Stimulated activated CD4-positive, alpha-beta T cell treated with anti-CD3 and anti-CD28 coated beads, Interleukin-12 subunit alpha, Interleukin-12 subunit beta, amount 100 ng/mL, for 48 hours (primary cell): ENCODE data around the gene WWTR1.

Source experiments
- DNase-seq, 3 donors: peaks; one replicate each; pipeline ENCODE4 v3.0.0-alpha.2; 2020; ENCODE audit warnings: low read depth in 2 of 3, low spot score in 1 of 3

WWTR1 gene

DNA sequence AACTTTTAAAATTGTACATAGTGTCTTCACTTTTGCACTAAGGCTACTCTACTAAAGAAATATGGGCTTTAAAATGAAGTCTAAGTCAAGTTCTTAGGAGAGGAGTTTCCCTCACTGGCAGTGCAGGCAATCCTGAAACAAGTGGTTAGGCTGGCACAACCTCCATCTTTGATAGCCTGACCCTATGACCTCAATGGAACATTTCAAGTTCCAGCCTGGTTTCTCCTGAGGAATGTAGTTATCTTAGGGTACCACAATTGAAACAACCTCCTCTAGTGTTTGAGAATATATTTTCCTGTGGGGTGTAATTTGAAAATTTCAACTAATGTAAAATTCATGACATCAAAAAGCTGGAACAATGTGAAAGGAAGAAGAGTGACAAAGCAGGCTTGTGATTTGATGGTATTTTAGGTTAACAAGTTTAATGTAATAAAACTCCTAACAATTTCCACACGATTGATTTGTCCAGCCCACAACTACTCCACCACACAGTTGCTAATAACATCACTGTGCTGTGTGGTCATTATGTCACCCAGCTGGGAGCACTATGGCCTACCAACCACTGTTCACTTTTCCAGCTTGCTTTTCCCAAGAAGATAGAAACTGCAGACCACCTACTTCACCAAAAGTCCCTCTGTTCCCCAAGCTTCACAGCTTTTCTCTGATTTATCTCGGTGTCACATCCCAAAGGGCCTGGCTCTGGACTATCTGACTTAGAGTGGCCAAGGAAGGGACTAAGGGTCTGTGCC is 1.8 kb downstream of the WWTR1 start:
- no peak for DNase-seq

DNA sequence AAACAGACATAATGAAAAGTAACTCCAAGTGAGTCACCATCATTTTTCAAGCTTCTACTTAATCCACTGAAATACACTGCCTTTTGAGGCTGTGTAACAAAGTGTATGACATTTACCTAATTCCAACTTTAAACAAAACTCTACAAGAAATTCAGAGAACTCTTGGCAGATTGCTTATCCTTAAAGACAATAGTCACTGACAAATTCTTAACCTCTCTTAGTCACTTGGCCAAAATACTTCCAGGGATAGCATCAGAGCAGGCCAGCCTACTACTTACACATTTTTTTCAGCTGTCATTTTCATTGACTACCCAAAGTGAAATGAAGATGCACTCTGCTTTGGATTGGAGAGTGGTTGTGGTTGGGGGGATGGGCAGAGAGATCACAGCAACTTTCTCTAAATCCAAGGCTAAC is 3.6 kb downstream of the WWTR1 start:
- DNase-seq: no peak

DNA sequence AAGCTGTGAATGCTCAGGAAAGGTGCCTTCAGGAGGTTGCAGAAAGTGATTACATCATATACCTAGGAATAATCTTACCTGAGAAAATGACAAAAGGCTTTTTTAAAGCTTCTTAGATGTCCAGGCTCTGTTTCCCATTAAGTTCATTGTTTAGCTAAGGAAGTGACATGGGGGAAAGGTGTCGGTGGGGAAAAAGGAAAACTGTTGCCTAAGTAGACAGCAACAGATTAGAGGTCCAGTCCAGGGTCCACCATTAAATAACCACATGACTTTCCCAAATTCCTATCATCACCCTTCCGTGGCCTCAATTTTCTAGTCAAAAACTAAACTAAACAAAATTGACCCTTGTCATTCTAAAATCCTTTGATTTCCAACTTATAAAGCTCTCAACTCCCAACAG is 4.3 kb downstream of the WWTR1 start:
- no peak for DNase-seq

DNA sequence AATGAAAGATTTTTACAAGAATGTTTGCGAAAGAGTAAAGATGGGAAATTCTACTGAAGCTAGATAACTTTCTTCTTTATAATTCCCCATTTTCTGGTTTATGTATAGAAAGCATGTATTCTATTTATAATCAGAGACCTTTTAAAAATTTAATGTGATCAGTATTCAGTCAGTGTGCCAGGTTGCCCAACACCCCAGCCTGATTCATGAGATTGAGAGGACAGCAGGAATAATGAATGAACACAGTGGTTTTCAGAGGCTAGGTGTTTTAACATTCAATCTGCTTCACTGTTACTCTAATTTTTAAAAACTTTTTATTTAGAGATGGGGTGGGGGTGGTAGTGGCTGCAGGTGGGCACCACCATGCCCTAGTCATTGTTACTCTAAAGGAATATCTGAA is 4.7 kb downstream of the WWTR1 start:
- no peak for DNase-seq

DNA sequence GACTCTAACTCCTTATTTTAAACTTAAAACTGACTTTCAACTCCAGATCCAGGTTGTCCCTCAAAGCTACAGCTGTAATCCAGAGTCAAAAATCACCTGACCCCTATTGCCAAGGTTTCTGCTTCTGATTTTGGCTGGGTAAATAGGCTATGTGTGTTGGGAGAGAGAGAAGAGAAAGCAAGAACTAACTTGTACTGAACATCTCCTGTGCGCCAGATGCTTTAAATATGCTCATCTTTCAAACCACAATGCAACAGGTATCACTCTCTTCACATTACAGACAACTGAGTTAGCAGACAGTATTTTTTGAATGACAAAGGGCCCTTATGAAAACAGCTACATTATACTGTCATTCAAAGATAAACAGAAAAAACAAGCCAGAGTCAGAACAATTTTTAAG is 7.0 kb downstream of the WWTR1 start:
- DNase-seq: no peak

DNA sequence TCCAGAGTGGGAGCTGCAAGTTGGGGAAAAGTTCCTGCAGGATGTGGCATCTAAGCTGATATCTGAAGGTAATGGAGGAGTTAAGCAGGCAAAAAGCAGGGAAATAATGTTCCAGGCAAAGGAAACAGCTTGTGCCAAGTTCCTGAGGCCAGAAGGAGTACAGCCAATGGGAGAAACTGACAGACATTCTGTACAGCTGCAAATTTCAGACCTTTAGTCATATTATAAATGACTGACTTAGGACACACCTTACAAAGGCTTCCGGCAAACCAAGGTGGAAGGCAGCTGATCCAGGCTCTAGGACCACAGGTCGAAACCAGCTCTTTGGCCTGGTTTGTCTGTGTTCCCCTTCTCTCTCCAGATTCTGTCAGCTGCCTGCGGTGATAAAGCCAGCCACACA is 9.3 kb downstream of the WWTR1 start:
- DNase-seq: no peak

DNA sequence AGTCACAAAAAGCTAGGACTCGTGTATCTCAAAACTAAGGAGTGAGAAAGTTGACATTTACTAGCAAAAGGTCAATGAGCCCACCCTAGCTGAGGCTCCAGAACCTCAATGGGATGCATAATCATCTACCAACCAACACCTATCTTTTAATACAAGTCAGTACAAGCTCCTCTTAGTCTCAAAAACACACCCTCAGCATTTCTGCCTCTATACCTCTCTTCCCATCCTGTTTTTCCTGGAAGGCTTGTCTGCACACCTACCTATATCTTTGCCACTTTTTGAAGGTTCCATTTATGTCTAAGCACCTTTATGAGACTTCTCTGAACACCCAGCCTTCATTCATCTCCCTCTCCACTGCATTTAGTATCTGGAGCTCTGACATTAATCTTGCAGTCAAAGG is 10.0 kb downstream of the WWTR1 start:
- no peak for DNase-seq

DNA sequence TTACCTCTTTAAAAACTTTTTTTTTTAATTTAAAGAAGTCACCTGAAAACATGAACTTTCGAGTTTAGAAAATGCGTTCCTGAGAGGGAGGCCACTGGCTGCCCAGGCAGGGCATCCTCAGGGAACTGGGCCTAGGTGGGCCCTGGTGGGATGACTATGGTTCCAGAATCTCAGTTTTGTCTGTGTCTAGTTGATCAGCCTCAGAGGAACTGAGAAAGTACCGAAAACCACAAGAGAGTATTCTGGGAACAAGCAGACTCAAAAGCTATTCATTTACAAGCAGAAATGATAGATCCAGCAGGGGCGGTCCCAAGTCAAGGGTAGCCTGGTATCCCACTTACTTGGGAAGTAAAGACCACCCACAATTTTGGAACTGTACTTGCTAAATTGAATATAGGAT is 10.5 kb downstream of the WWTR1 start:
- no peak for DNase-seq

DNA sequence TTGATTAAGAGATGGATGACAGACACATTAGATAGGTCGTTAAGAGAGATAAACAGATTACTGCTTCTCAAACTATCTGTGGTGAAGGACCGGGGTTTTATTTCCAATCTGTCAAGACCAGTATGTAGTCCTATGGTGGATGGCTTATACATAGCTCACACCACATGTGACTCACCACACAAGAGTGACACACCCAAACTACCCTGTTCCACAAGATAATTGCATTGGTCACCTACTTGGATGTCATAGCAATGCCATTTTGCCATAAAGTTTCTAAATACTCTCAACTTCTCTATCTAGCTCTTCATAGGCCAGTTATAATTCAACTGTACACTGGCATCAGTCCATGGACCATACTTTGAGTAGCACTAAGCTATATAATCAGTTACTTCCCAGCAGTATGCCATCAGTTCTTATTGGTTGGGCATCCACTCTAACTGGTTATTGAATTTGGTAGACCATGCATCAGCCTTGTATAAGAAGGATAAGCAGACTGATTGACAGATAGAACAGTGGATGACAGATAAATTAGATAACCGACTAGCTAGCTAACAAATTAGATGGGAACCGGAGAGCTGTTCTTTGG is 11.6 kb downstream of the WWTR1 start:
- no peak for DNase-seq

DNA sequence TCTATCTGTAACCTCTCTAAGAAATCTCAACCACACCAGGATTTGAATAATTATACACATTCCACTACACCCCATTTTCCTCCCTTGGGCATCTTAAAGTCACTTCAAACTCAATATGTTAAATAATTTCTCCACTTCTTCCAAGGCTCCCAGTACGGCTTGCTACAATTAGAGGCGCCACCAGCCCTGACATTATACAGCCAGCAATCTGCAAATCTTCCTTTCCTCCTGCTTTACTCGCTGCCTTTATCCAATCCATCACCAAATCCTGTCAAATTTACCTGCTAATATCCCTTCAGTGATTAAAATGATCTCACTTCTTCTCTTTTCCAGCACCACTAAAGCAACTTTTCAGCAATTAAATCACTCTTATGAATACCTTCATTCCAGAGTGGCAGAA is 13.9 kb downstream of the WWTR1 start:
- DNase-seq: no peak

DNA sequence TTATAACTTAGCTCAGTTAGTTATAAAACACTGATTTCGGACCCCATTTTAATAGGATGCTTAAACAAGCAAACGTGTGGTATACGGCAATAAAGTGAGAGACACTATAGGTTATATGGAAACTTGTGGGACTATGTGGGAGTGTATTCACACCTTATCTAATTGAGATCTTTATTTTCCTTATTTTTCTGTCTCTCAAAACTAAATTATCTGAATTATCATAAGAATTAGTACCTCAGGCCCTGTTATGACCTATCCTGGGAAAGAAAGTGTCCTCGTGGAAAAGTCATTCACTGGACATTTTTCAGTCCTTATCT is 14.4 kb downstream of the WWTR1 start:
- DNase-seq: no peak

DNA sequence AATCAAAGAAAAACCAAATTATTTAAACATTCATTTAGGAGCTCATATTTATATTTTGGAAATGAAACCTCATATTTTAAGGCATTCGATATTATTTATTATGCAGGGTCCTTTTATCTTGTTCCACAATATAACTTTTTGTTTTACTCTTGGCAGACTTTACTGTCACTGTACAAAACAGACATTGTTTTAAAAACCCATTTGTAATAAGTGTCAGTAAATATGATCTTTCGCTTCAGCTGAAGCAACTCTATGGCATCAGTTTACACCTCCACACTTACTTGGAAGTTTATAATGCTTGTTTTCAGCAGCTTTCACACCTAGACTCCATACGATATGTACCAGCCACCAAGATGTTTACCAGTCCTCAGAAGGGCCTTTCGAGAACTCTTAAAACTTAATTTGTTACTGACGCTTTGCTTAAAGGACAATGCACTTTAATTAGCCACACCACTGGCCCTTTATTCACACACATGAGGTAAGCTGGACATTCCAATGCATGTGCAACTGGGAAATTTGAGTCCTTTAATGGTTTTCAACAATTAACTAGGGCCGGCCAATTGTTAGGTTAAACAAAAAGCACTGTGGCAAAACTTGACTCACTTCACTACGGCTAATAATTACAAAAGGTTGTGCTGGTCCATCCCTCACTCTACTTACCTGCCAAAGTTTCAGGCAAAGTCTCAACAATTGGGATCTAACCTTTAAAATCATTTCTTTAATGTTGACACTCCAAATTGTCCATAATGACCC is 16.7 kb downstream of the WWTR1 start:
- no peak for DNase-seq

DNA sequence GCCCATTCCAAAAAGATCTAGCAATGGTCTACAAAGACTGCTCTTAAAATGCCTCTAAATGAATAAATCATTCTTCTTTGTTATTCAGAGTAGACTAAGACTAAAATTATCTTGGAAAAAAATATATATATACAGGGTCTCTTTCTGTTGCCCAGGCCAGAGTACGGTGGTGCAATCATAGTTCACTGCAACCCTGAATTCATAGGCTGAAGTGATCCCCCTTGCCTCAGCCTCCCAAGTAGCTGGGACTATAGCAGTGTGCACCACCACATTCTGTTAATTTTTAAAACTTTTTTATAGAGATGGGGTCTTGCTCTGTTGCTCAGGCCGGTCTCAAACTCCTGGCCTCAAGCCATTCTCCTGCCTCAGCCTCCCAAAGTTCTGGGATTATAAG is 18.7 kb downstream of the WWTR1 start:
- no peak for DNase-seq

DNA sequence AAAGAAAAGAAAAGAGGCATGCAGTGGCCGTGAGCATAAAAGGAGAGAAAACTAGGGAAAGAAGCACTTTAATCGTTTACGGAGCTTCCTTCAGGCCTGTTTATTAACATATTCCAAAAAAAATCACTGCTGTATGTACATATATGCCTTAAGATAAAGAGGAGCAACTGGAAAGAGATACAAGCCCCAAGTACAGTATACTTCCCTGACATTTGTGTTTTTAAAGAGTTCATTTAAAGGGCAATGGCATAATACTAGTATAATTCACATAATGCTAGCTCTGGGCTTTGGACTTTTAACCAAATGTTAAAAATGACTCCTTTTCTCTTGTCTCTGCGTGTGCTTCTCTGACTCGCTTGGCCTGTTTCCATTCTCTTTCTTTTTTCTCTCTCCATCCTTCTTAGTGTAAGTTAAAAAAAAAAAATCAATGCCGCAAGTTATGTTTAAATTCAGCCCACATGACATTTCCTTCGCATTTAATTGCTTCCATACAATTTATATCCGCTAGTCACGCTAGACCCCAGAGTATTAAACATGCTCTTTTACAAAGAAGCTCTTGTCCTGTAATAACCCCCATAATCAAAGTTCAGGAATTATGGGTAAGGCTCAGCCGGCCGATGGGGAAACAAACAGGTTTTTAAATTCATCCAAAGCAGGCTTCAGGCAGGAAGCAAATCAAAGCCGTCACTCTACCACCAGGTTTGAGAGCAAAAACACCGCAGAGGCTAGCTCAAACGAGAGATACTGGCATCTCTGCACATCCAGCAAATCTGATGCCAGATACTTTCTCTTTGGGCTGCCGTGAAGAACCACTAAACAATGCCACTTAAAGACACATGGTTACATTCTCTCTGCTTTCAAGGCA is 19.4 kb downstream of the WWTR1 start:
- DNase-seq: no peak

DNA sequence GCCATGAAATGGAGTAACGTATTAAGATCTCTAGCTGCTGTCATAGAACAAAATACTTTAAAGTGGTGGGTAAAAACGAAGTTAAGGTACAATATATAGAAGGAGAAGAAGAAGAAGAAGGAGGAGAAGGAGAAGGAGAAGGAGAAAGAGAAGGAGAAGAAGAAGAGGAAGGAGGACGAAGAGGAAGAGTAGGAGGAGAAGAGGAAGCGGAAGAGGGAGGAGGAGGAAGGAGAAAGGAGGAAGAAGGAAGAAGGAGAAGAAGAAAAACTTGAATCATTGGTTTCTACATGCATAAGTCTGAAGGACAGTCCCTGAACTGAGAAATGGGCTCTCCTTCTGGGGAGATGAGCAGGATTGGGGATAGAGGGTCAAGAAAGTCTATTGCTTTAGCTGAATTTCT is 22.4 kb downstream of the WWTR1 start:
- no peak for DNase-seq

DNA sequence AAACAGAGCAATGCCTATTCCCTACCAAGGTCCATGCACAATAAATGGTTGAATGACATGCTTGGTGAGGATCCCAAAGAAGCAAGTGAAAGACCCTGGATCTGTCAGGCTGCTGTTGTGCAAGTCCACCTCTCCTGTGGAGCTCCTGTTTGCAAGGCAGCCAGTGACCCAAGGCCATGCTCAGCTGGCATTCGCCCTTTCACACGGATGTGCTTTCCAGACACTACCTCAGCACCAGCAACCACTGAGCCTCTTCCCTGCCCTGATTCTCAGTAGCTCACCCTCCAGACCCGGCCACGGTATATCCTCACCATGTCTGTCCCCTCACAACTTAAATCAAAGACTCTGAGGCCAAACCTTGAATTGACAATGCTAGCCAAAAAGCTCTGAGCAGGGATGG is 23.3 kb downstream of the WWTR1 start:
- DNase-seq: no peak

DNA sequence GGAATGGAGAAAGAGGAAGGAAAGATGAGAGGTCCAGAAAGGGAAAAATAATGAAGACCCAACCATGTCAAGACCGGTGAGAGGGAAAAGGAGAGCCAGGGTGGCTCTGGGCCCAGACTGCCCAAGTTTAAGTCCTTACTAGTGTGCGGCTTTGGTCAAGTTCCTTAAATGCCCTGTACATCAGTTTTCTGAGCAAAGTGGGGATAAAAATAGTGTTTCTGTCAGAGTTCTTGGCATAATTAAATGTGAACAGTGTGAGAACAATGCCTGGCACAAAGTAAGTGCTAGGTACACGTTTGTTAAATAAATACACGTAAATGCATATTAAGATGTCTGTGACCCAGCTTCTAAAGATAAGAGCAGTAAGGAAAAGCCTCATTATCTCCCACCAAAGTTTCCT is 23.8 kb downstream of the WWTR1 start:
- DNase-seq: no peak

DNA sequence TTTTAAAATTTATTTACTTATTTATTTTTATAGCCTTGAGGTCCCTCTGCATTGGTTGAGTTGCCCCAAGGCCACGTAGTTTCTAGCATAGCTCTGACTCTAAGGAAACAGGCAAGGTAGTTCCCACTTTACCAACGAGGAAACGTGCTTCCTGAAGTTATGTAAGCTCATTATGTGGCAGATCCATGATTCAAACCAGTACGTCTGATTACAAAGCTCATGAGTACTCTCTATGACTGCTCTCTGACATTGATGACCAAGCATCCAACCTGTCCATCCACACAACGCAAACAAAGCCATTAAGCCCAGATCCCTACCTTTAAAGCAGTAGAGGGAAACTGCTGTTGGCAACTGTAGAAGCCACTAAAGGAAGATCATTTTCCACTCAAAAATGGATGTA is 25.6 kb downstream of the WWTR1 start:
- DNase-seq: no peak

DNA sequence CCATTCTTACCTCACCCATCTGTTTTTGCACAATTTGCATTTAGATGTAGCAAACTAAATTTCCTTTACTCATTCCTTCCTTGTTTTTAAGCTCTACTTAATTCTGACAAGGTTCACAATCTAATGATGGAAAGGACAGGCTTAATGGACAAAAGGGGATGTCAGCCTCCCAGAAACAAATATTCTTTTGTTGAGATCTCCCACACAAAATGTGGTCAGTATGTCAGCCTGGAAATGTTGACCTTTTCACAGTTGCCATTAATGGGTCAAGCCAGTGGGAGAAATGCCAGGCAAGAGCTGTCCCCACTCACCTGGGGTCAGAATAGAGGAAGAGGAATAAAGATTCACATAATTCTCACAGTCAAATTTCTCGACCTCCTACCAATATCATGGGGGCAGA is 27.0 kb downstream of the WWTR1 start:
- DNase-seq: no peak

DNA sequence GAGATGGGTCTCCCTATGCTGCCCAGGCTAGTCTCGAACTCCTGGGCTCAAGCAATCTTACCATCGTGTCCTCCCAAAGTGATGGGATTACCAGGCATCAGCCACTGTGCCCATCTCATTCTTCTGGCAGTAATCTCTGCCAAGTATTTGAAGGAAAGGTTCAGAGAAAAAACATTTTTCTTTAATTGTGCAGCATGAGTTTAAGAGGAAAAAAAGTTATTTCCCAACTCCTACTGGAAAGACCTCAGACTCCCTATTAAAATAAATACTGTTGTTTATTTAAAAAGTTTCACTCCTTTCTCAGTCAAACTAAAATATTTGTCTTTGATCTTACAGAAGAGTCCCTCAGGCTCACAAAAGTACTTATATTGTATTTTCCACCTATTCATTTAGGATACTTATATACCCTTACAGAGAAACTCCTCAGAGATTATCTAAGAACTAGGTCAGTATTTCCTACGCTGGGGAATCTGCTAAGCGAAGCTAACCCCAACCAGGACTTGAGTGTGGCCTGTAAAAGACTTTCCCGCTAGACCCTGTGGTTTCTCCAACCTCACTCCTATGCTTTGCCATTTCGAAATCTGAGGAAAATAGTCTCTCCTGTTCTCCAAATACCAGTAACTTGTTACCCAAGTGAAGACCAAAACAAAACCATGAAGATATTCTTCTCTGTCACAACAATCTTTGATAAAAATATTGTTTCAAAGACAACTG is 28.7 kb downstream of the WWTR1 start:
- no peak for DNase-seq

DNA sequence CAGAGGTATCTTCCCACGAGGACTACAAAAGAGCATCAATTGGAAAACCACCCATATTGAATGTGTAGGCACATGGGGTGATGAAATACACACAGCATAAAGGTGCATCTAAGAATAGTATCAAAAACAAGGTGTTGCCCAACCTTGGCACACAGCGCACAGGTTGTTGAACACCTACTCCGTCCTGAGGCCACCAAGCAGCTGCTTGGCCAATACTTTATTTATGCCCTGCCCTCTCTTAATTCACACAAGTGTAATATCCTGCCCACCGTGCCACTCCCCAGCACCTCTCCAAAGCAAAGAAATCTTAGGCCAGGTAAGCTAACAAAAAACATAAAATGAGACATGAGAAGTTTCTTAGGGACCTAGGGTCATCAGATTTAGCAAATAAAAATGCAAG is 31.2 kb downstream of the WWTR1 start:
- no peak for DNase-seq
